BLaER1 treated with 17β-estradiol and CSF1 and Interleukin-3, amounts not matched to agents 10 nM and 100 nM (cell line): ENCODE results near the gene OTOP2.

Experiments used
- H3K27ac ChIP-seq, 11 experiments: shearing (Covaris generic); formaldehyde crosslinking; 2 replicates each; pipeline ENCODE4 v1.8.1; 2022
- H3K27me3 ChIP-seq, 11 experiments: shearing (Covaris generic); formaldehyde crosslinking; 2 replicates each; pipeline ENCODE4 v1.8.1; 2022
- H3K36me3 ChIP-seq, 11 experiments: shearing (Covaris generic); formaldehyde crosslinking; 2 replicates each; pipeline ENCODE4 v1.8.1; 2022
- H3K4me1 ChIP-seq, 10 experiments: shearing (Covaris generic); formaldehyde crosslinking; 2 replicates each; pipeline ENCODE4 v1.8.1; 2022
- H3K4me2 ChIP-seq, 11 experiments: shearing (Covaris generic); formaldehyde crosslinking; 2 replicates each; pipeline ENCODE4 v1.8.1; 2022
- H3K4me3 ChIP-seq, 10 experiments: shearing (Covaris generic); formaldehyde crosslinking; 2 replicates each; pipeline ENCODE4 v1.8.1; 2022
- H3K9ac ChIP-seq, 11 experiments: shearing (Covaris generic); formaldehyde crosslinking; 2 replicates each; pipeline ENCODE4 v1.8.1; 2022
- H3K9me3 ChIP-seq, 11 experiments: shearing (Covaris generic); formaldehyde crosslinking; replicated peaks in 1 of 11; 2 replicates each; pipeline ENCODE4 v1.8.1; 2022
- H4K20me1 ChIP-seq, 11 experiments: shearing (Covaris generic); formaldehyde crosslinking; 2 replicates each; pipeline ENCODE4 v1.8.1; 2022
- Cebpa-rat ChIP-seq, 11 experiments: shearing (Covaris generic); IDR thresholded peaks; 2 replicates each; pipeline ENCODE4 v1.8.1; 2022

Gene OTOP2

DNA sequence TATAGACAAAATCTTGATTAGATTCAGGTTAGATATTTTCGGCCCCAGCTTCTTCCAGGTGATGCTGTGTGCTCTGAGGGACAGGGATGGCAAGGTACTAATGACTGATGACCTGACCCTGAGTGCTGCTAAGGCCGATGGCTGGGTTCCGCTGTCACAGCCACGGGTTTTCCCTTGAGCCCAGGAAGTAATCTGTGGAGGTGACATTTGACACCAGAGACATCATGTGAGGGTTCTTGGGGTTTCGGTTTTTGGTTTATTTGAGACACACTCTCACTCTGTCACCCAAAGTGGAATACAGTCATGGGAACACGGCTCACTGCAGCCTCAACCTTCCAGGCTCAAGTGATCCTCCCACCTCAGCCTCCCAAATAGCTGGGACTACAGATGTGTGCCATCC, 21.5 kb downstream of the OTOP2 start:
- H3K4me3 ChIP-seq: no peak overlapping the region
- no peak for TF ChIP-seq Cebpa-rat (IDR thresholded peaks at IDR 0.05)
- H3K9ac ChIP-seq: no peak overlapping the region; a peak in 1 of 22 replicates
- H3K9me3 ChIP-seq: no peaks in the 10 kb centered on the region
- H3K36me3 ChIP-seq: no peaks in the 10 kb centered on the region
- H3K4me1 ChIP-seq: peaks cover 0 to 17% (median 3%) of the 10 kb centered on the region in 10 experiments; a peak in 8 of 20 replicates
- H3K27ac ChIP-seq: no peak overlapping the region
- H4K20me1 ChIP-seq: no peaks in the 10 kb centered on the region; a peak in 2 of 22 replicates
- H3K4me2 ChIP-seq: no peak overlapping the region
- no peaks in the 10 kb centered on the region; a peak in 1 of 22 replicates for H3K27me3 ChIP-seq

DNA sequence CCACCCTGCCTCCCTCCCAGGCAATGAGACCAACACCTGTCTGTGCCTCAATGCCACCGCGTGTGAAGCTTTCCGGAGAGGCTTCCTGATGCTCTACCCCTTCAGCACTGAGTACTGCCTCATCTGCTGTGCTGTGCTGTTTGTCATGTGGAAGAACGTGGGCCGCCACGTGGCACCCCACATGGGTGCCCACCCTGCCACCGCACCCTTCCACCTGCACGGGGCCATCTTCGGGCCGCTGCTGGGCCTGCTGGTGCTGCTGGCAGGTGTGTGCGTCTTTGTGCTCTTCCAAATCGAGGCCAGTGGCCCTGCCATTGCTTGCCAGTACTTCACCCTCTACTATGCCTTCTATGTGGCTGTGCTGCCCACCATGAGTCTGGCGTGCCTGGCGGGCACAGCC, 22.6 kb downstream of the OTOP2 start:
- H3K4me1 ChIP-seq: peaks cover 0 to 17% (median 3%) of the 10 kb centered on the region in 10 experiments; a peak in 8 of 20 replicates
- no peaks in the 10 kb centered on the region for H3K9me3 ChIP-seq
- H3K9ac ChIP-seq: no peak overlapping the region
- no peak overlapping the region for H3K4me2 ChIP-seq
- H3K36me3 ChIP-seq: no peaks in the 10 kb centered on the region
- TF ChIP-seq Cebpa-rat (IDR thresholded peaks at IDR 0.05): no peak
- no peaks in the 10 kb centered on the region; a peak in 3 of 22 replicates for H4K20me1 ChIP-seq
- H3K27ac ChIP-seq: no peak overlapping the region
- H3K27me3 ChIP-seq: no peaks in the 10 kb centered on the region; a peak in 1 of 22 replicates
- H3K4me3 ChIP-seq: no peak overlapping the region

DNA sequence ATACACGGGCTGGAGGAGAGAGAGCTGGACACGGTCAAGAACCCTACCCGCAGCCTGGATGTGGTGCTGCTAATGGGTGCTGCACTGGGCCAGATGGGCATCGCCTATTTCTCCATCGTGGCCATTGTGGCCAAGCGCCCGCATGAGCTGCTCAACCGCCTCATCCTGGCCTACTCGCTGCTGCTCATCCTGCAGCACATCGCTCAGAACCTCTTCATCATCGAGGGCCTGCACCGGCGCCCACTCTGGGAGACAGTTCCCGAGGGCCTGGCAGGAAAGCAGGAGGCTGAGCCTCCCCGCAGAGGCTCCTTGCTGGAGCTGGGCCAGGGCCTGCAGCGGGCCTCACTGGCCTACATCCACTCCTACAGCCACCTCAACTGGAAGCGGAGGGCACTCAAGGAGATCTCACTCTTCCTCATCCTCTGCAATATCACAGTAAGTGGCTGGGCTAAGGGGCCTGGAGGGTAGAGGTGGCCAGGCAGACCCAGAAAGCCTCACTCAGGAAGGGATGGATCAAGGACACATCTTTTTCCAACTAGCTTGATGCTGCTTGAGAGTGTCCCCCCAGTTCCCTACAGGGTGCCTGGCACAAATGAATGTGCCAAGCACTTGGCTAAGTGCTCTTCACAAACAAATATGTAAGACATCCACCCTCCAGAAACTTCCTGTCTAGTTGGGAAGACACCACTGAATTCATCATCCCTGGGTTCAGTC, 23.1 kb downstream of the OTOP2 start:
- no peak overlapping the region for H3K4me2 ChIP-seq
- TF ChIP-seq Cebpa-rat (IDR thresholded peaks at IDR 0.05): no peak
- no peak overlapping the region for H3K9ac ChIP-seq
- H3K27ac ChIP-seq: no peak overlapping the region
- no peaks in the 10 kb centered on the region; a peak in 1 of 22 replicates for H3K27me3 ChIP-seq
- H4K20me1 ChIP-seq: no peaks in the 10 kb centered on the region; a peak in 3 of 22 replicates
- H3K9me3 ChIP-seq: no peaks in the 10 kb centered on the region
- H3K4me1 ChIP-seq: peaks cover 0 to 13% (median 3%) of the 10 kb centered on the region in 10 experiments; a peak in 8 of 20 replicates
- H3K36me3 ChIP-seq: no peaks in the 10 kb centered on the region
- no peak overlapping the region for H3K4me3 ChIP-seq

DNA sequence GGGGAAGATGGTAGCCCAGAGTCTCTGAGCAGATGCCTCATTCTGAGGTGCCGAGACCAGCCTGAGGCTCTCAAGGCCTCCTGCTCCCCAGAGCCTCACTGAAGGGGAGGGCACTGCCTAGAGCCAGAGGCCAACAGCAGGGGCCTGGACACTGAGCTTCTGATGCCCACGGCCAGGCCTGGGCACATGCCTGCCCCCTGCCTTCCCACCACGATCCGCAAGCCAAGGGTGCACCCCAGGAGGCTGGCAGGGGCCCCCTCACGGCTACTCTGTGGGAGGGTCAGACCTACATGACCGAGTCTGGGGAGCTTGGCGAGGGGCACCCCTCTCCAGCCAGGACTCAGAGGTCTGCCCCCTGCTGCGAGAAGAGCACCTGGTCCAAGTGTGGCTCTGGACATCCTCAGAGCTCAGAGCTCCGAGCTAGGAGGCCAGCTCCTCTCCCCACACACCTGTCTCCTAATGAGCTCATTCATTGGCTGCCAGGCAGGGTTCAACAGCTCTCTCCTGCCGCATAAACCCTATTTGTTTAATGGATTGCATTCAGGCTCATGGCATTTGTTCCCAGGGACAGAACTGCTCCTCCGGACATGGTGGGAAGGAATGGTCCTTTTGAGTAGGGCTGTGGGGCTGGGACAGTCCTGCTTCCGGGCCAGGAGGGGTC, 25.5 kb downstream of the OTOP2 start:
- no peaks in the 10 kb centered on the region for H3K9me3 ChIP-seq
- H3K27me3 ChIP-seq: no peaks in the 10 kb centered on the region; a peak in 1 of 22 replicates
- H3K27ac ChIP-seq: no peak overlapping the region

DNA sequence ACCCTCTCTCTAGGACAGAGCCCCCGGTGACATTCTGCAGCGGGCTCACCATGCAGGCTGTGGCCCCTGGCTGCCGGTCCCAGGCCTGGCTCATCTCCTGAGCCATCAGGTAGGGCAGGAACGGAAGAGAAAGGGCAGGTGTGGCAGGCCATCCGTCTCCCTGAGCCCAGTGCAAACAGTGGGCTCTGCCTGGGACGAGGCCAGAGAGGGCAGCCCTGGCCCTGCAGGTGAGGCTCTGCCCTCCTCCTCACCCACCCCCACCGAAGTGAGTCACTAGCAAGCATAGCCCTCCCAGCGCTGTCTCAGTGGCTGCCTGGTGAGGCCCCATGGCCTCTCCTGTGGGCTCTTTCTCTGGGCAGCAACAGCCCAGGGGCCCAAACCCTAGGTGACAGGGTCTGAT, 26.1 kb downstream of the OTOP2 start:
- Histone ChIP-seq H3K36me3 (no peaks in the 10 kb centered on the region), H3K9ac (no peak overlapping the region), H3K27me3 (no peaks in the 10 kb centered on the region; a peak in 1 of 22 replicates), H3K4me1 (peaks cover 1 to 17% (median 7%) of the 10 kb centered on the region in 10 experiments; a peak in 13 of 20 replicates), H4K20me1 (no peaks in the 10 kb centered on the region; a peak in 3 of 22 replicates), H3K4me3 (no peak overlapping the region), H3K9me3 (no peaks in the 10 kb centered on the region), H3K4me2 (no peak overlapping the region), H3K27ac (no peak overlapping the region)
- TF ChIP-seq Cebpa-rat (IDR thresholded peaks at IDR 0.05): no peak

More for the DNA sequence above, 25.5 kb downstream of the OTOP2 start:
- TF ChIP-seq Cebpa-rat (IDR thresholded peaks at IDR 0.05): no peak
- Histone ChIP-seq H3K4me3 (no peak overlapping the region), H4K20me1 (no peaks in the 10 kb centered on the region; a peak in 3 of 22 replicates), H3K4me2 (no peak overlapping the region), H3K4me1 (peaks cover 0 to 11% (median 3%) of the 10 kb centered on the region in 10 experiments; a peak in 7 of 20 replicates), H3K9ac (no peak overlapping the region), H3K36me3 (no peaks in the 10 kb centered on the region)

DNA sequence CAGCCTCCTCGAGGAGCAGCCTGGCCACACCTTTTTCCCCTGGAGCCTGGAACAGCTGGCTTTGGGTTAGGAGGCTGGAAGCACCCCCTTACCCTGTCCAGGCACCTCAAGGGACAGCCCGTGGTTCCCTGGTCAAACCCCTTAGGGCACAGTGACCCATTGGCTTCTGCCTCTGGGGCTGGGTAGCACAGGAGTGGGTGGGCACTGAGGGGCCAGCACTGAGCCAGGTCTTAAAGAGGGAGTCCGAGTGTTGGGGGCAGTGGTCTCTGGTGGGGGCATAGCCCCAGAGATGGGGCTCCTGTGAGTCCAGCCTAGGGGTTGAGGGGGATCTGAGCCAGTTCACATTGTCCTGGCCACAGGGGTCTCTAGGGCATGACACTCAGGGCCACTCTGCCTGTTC, 27.0 kb downstream of the OTOP2 start:
- H3K36me3 ChIP-seq: no peaks in the 10 kb centered on the region
- H4K20me1 ChIP-seq: no peaks in the 10 kb centered on the region; a peak in 3 of 22 replicates
- H3K4me1 ChIP-seq: peaks cover 6 to 19% (median 11%) of the 10 kb centered on the region in 10 experiments; a peak in 13 of 20 replicates
- no peaks in the 10 kb centered on the region; a peak in 1 of 22 replicates for H3K27me3 ChIP-seq
- no peaks in the 10 kb centered on the region for H3K9me3 ChIP-seq
- no peak for TF ChIP-seq Cebpa-rat (IDR thresholded peaks at IDR 0.05)
- no peak overlapping the region for H3K4me2 ChIP-seq
- H3K27ac ChIP-seq: no peak overlapping the region
- H3K4me3 ChIP-seq: no peak overlapping the region
- no peak overlapping the region for H3K9ac ChIP-seq

DNA sequence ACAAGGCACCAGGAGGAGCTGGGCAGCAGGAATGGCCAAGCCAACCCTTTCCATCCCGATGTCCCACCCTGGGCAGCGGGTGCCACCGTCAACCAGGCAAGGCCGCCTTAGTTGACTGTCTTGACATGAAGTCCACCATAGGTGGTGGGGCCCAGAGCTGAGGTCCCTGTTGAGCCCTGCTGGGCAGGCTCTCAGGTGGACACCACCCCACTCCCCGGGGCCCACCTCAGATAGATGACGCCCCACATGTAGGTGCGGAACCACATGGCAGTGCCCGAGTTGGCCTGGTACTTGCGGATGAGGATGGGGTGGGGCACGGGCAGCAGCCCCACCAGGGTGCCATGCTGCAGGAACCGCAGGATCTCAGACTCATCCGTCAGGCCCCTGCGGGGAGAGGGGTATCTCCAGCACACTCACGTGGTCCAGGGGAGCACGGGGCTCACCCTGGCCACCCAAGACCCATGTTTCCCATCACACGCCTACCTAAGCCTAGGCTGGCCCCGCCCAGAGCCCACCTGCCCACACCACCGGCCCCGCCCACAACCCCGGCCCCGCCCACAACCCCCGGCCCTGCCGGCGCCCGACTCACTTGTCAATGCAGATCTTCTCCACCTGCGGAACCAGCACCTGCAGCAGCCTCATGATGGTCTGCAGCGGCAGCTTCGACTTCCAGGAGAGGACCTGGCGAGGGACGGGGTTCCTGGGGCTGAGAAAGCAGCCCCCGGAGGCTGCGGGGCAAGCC, 27.8 kb downstream of the OTOP2 start:
- Histone ChIP-seq H3K36me3 (no peaks in the 10 kb centered on the region), H3K9ac (no peak overlapping the region), H3K4me2 (no peak overlapping the region), H3K4me3 (no peak overlapping the region), H3K27ac (no peak overlapping the region), H3K9me3 (no peaks in the 10 kb centered on the region), H3K4me1 (peaks cover 6 to 24% (median 12%) of the 10 kb centered on the region in 10 experiments; a peak in 14 of 20 replicates), H3K27me3 (no peaks in the 10 kb centered on the region; a peak in 1 of 22 replicates), H4K20me1 (no peaks in the 10 kb centered on the region; a peak in 3 of 22 replicates)
- no peak for TF ChIP-seq Cebpa-rat (IDR thresholded peaks at IDR 0.05)

DNA sequence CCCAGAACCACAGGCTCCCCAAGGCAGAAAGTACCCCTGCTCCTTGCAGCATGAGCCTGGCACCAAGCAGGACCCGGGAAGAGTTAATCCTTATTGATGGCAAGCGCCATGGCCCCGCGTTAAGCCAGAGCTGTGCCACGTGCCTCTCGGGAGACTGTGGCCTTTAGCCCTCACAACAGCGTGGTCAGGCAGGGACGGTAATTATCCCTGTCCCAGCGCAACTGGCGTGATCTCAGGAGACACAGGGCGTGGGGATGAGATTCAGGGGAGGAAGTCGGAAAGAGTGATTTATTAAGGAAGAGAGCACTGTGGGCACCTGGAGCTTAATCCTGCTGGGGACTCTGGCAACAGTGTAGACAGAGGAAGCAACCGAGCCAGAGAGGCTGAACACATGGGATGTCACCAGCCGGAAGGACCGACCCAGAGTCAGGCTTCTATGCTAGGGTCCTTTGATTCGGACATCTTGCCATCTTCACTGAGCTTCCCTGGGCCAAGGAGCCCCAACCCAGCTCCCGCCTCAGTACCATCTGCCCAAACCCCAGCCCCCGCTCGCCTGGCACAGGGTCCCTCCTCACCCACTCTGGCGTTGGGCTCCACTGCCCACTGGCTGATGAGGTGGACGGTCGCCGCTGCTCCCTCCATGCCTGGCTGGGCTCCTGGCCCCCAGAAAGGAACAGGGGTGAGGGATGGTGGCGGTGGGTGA, 28.5 kb downstream of the OTOP2 start:
- H3K9ac ChIP-seq: no peak overlapping the region
- no peak overlapping the region for H3K4me2 ChIP-seq
- H3K27ac ChIP-seq: no peak overlapping the region
- peaks cover 6 to 24% (median 12%) of the 10 kb centered on the region in 10 experiments; a peak in 14 of 20 replicates for H3K4me1 ChIP-seq
- no peak for TF ChIP-seq Cebpa-rat (IDR thresholded peaks at IDR 0.05)
- no peaks in the 10 kb centered on the region for H3K36me3 ChIP-seq
- H3K9me3 ChIP-seq: no peaks in the 10 kb centered on the region
- H4K20me1 ChIP-seq: no peaks in the 10 kb centered on the region; a peak in 3 of 22 replicates
- no peaks in the 10 kb centered on the region; a peak in 1 of 22 replicates for H3K27me3 ChIP-seq
- H3K4me3 ChIP-seq: no peak overlapping the region
